Endothelial cell (in vitro differentiated cells): ENCODE measurements around the gene GAS7. TPM values are rescaled to one million over a fixed set of nuclear protein-coding genes. Genes with fewer than 3 reads are reported as not detected.

Experiments used
- DNase-seq: peaks from one replicate; pipeline ENCODE4 v3.0.0; 2021; ENCODE audit warnings: low spot score
- H3K27ac Mint-ChIP-seq: one replicate; pipeline ENCODE4 v1.8.0; 2021; ENCODE audit warnings: mixed read lengths, inconsistent platforms; ENCODE audit not compliant: unreplicated experiment
- H3K27me3 Mint-ChIP-seq: one replicate; pipeline ENCODE4 v1.8.0; 2021; ENCODE audit warnings: mild to moderate bottlenecking, moderate library complexity, mixed read lengths, inconsistent platforms; ENCODE audit not compliant: unreplicated experiment
- H3K36me3 Mint-ChIP-seq: one replicate; pipeline ENCODE4 v1.8.0; 2021; ENCODE audit warnings: mild to moderate bottlenecking, low read depth, mixed read lengths, inconsistent platforms; ENCODE audit not compliant: unreplicated experiment
- H3K4me1 Mint-ChIP-seq: one replicate; pipeline ENCODE4 v1.8.0; 2021; ENCODE audit warnings: mild to moderate bottlenecking, mixed read lengths, inconsistent platforms; ENCODE audit not compliant: unreplicated experiment
- H3K4me3 Mint-ChIP-seq: one replicate; pipeline ENCODE4 v1.8.0; 2021; ENCODE audit warnings: mild to moderate bottlenecking, mixed read lengths, inconsistent platforms; ENCODE audit not compliant: unreplicated experiment
- H3K9me3 Mint-ChIP-seq: one replicate; pipeline ENCODE4 v1.8.0; 2021; ENCODE audit warnings: mixed read lengths, inconsistent platforms; ENCODE audit not compliant: unreplicated experiment
- total RNA-seq: library from RNA; stranded (reverse); fragmentation: NEBNext Ultra II Directional; extraction: Animal tissue kit (Norgen Biotek cat#: 25700); gene quantifications from one replicate; pipeline ENCODE4 v1.2.1, GENCODE V29; 2021; ENCODE audit not compliant: unreplicated experiment
- TF ChIP-seq, protein P1 (sequence below): fragments of 200-600 bp; sonication (generic); IDR thresholded peaks from one replicate; pipeline ENCODE4 v1.5.0; 2021; ENCODE audit warnings: antibody characterized with exemption; ENCODE audit not compliant: unreplicated experiment

The GAS7 gene
- total RNA-seq, 1 donor from 2014 or later, result 7.0 TPM

DNA sequence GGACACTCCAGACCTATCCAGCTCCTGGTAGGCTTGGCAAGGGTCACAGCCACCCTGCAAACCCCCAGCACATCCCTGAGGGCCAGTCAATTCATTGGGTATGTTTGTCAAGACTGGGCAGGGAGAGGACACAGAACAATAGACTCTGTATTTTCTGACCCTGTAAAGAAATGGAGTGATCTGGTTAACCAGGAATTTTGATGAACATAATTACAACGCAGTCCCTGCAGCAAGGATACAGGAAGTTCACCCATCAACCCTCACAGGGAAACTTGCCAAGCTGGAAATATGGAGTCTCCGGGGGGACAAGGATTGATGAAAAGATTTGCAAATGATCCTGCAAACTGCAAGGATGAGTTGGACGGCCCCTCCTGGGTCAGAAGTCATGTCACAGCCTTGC is 167.3 kb downstream of the GAS7 start:
- H3K9me3 Mint-ChIP-seq, result no peaks in the 10 kb centered on the region
- peaks cover 4% of the 10 kb centered on the region for H3K4me1 Mint-ChIP-seq
- no peaks in the 10 kb centered on the region for H3K36me3 Mint-ChIP-seq
- TF ChIP-seq, protein P1, sequence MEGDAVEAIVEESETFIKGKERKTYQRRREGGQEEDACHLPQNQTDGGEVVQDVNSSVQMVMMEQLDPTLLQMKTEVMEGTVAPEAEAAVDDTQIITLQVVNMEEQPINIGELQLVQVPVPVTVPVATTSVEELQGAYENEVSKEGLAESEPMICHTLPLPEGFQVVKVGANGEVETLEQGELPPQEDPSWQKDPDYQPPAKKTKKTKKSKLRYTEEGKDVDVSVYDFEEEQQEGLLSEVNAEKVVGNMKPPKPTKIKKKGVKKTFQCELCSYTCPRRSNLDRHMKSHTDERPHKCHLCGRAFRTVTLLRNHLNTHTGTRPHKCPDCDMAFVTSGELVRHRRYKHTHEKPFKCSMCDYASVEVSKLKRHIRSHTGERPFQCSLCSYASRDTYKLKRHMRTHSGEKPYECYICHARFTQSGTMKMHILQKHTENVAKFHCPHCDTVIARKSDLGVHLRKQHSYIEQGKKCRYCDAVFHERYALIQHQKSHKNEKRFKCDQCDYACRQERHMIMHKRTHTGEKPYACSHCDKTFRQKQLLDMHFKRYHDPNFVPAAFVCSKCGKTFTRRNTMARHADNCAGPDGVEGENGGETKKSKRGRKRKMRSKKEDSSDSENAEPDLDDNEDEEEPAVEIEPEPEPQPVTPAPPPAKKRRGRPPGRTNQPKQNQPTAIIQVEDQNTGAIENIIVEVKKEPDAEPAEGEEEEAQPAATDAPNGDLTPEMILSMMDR, result no peak
- no peak for DNase-seq
- no peak overlapping the region for H3K27ac Mint-ChIP-seq
- peaks cover 1% of the 10 kb centered on the region for H3K27me3 Mint-ChIP-seq
- no peak overlapping the region for H3K4me3 Mint-ChIP-seq

DNA sequence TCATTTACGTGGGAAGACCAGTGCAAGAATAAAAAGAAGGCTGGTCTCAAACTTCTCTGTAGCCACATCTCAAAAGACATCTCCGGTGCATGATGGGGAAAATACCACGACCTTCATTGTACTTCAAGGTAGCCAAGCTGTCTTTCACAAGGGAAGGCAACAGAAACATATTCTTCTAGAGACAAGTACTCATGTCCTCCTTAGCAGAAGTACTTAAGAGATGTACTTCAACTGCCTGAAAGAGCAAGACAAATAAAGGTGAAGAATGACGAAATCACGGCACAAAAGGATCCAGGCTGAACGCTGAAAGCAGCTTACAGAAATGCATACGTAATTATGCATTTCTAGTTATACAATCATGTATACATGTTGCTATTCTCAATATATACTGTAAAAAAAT is 169.3 kb downstream of the GAS7 start:
- Mint-ChIP-seq H3K27me3 (no peaks in the 10 kb centered on the region), H3K27ac (no peak overlapping the region), H3K4me1 (peaks cover 4% of the 10 kb centered on the region)

DNA sequence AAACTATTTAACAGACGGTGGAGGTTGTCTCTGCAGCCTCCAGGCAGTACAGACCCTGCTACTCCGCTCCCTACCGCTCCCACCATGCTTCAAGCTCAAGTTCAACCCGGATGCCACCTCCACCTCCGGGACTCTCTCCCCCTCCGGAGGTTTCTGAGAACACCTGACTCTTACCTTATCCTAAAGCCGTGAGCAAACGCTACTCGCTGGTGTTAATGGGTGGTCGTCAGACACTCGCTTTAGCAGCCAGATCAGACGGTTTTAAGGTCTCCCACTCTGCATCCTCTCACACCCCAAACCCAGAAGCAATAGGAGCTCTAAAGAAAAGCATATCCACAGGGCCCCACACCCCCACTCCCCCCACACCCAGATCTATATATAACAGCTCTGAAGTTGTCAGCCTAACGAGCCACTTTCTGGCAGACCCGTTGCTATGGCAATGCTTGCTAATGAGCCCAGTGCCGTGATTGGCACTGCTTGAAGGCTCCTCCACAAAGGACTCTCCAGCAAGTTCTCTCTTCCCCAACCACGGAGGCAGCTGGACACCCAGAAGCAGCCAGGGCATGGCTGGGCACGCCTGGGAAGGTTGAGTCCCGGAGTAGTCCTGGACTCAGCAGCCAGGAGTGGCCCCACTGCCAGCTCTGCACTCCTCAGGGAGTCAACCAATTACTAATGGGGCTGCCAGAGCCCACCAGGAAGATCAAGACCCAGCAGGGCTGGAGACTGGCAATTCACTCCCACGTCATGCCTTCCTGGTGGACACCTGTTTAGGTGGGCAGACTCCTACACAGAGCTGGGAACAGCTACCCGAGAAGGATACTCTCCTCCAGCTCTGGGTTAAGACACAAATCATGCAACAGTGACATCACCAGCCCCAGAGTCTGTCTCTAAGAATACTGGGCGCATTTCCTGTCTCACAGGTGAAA is 172.2 kb downstream of the GAS7 start:
- H3K27me3 Mint-ChIP-seq, result no peaks in the 10 kb centered on the region

More for the DNA sequence above, 169.3 kb downstream of the GAS7 start:
- Mint-ChIP-seq H3K36me3 (no peaks in the 10 kb centered on the region), H3K4me3 (no peak overlapping the region), H3K9me3 (no peaks in the 10 kb centered on the region)
- DNase-seq, result no peak
- TF ChIP-seq, protein P1, result no peak

DNA sequence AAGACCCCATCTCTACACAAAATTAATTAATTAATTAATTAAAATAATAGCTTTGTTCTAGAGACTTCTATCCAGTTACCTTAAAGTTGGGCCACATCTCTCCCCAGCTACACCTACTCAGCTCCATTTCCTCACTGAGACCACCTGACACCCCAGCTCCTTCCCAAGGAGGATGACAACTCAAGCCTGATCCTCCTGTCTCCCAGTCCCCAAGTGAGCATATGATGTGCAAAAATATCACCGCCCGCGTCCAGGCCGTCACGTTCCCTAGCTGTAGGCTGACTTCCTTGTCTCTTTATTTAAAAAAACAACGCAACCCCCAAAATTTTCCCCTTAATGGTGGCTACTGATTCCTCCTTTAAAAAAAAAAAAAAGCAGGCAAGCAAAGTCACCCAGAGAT is 173.2 kb downstream of the GAS7 start:
- H3K27me3 Mint-ChIP-seq, result no peaks in the 10 kb centered on the region
- DNase-seq, result no peak
- H3K4me3 Mint-ChIP-seq, result no peak overlapping the region
- H3K4me1 Mint-ChIP-seq, result no peaks in the 10 kb centered on the region
- H3K9me3 Mint-ChIP-seq, result no peaks in the 10 kb centered on the region
- no peak overlapping the region for H3K27ac Mint-ChIP-seq
- TF ChIP-seq, protein P1, result no peak
- no peaks in the 10 kb centered on the region for H3K36me3 Mint-ChIP-seq

More for the DNA sequence above, 172.2 kb downstream of the GAS7 start:
- TF ChIP-seq, protein P1, result no peak
- H3K9me3 Mint-ChIP-seq, result no peaks in the 10 kb centered on the region
- H3K4me1 Mint-ChIP-seq, result no peaks in the 10 kb centered on the region
- no peak overlapping the region for H3K27ac Mint-ChIP-seq
- no peak overlapping the region for H3K4me3 Mint-ChIP-seq
- no peak for DNase-seq
- no peaks in the 10 kb centered on the region for H3K36me3 Mint-ChIP-seq

DNA sequence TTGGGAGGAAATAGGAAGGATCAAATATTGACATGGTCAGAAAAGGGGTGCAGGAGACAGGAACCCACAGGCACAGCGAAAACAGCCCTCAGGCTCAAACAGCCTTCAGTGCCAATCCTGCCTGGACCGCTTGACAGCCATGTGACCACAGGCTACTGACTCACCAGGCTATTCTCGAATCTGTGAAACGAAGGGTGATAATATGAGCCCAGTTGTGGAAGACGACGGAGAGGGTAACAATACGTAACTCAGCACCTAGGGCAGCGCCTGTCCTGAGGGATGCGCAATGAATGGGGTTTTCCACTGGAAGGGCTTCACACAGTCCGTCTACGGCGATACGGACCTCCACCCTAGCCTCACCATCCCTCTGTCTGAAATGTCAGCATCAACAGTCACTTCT is 176.0 kb downstream of the GAS7 start:
- no peak overlapping the region for H3K27ac Mint-ChIP-seq
- no peaks in the 10 kb centered on the region for H3K9me3 Mint-ChIP-seq
- no peaks in the 10 kb centered on the region for H3K36me3 Mint-ChIP-seq
- H3K27me3 Mint-ChIP-seq, result no peaks in the 10 kb centered on the region
- H3K4me3 Mint-ChIP-seq, result no peak overlapping the region
- no peak for DNase-seq
- TF ChIP-seq, protein P1, result no peak
- H3K4me1 Mint-ChIP-seq, result no peaks in the 10 kb centered on the region
